ENCODE data around the gene MNAT1.

Gene MNAT1

GRCh38 chr14:60705100-60705499, 29.5 kb upstream of the MNAT1 start:
- H3K4me3 ChIP-seq (ENCODE audit: low read depth, low read length), result no peak overlapping the region
- TF ChIP-seq CTCF (IDR thresholded peaks at IDR 0.05; ENCODE audit: low read depth, low read length, missing control alignments), result no peak
- H3K27me3 ChIP-seq (replicated peaks), result no peaks in the 10 kb centered on the region
- H3K27ac ChIP-seq, result no peak overlapping the region
- H3K36me3 ChIP-seq (replicated peaks), result no peaks in the 10 kb centered on the region
- DNase-seq, result no peak
- in situ Hi-C loops (cut with HindIII; ENCODE audit: low pct_ligation_motif_present, low sequenced_read_pairs), result no loop called here

GRCh38 chr14:60707858-60708257, 26.7 kb upstream of the MNAT1 start:
- H3K27me3 ChIP-seq (replicated peaks), result no peaks in the 10 kb centered on the region
- in situ Hi-C loops (cut with HindIII; ENCODE audit: low pct_ligation_motif_present, low sequenced_read_pairs), result no loop called here
- H3K4me3 ChIP-seq (ENCODE audit: low read depth, low read length), result no peak overlapping the region
- H3K36me3 ChIP-seq (replicated peaks), result peaks cover 2% of the 10 kb centered on the region
- DNase-seq, result no peak
- no peak for TF ChIP-seq CTCF (IDR thresholded peaks at IDR 0.05; ENCODE audit: low read depth, low read length, missing control alignments)
- no peak overlapping the region for H3K27ac ChIP-seq

GRCh38 chr14:60710494-60710893, 24.1 kb upstream of the MNAT1 start:
- no peak for TF ChIP-seq CTCF (IDR thresholded peaks at IDR 0.05; ENCODE audit: low read depth, low read length, missing control alignments)
- no peaks in the 10 kb centered on the region for H3K27me3 ChIP-seq (replicated peaks)
- no peak for DNase-seq
- no peak overlapping the region for H3K27ac ChIP-seq
- no peak overlapping the region for H3K4me3 ChIP-seq (ENCODE audit: low read depth, low read length)
- in situ Hi-C loops (cut with HindIII; ENCODE audit: low pct_ligation_motif_present, low sequenced_read_pairs), result no loop called here
- H3K36me3 ChIP-seq (replicated peaks), result peaks cover 10% of the 10 kb centered on the region

- no peak overlapping the region for H3K27ac ChIP-seq
- H3K36me3 ChIP-seq (replicated peaks), result peaks cover 10% of the 10 kb centered on the region
- DNase-seq, result no peak
- H3K4me3 ChIP-seq (ENCODE audit: low read depth, low read length), result no peak overlapping the region
- no peak for TF ChIP-seq CTCF (IDR thresholded peaks at IDR 0.05; ENCODE audit: low read depth, low read length, missing control alignments)
- in situ Hi-C loops (cut with HindIII; ENCODE audit: low pct_ligation_motif_present, low sequenced_read_pairs), result no loop called here
- no peaks in the 10 kb centered on the region for H3K27me3 ChIP-seq (replicated peaks)
Observed at GRCh38 chr14:60713513-60713912, 21.0 kb upstream of the MNAT1 start.

- TF ChIP-seq CTCF (IDR thresholded peaks at IDR 0.05; ENCODE audit: low read depth, low read length, missing control alignments), result no peak
- peaks cover 9% of the 10 kb centered on the region for H3K36me3 ChIP-seq (replicated peaks)
- no peaks in the 10 kb centered on the region for H3K27me3 ChIP-seq (replicated peaks)
- no peak overlapping the region for H3K27ac ChIP-seq
- no peak for DNase-seq
- in situ Hi-C loops (cut with HindIII; ENCODE audit: low pct_ligation_motif_present, low sequenced_read_pairs), result no loop called here
- H3K4me3 ChIP-seq (ENCODE audit: low read depth, low read length), result no peak overlapping the region
Observed at GRCh38 chr14:60720391-60720790, 14.2 kb upstream of the MNAT1 start.

GRCh38 chr14:60720962-60721325, 13.6 kb upstream of the MNAT1 start:
- DNase-seq, result no peak
- no peaks in the 10 kb centered on the region for H3K27me3 ChIP-seq (replicated peaks)
- in situ Hi-C loops (cut with HindIII; ENCODE audit: low pct_ligation_motif_present, low sequenced_read_pairs), result no loop called here
- H3K4me3 ChIP-seq (ENCODE audit: low read depth, low read length), result peak overlapping the region; percentile 92
- no peak for TF ChIP-seq CTCF (IDR thresholded peaks at IDR 0.05; ENCODE audit: low read depth, low read length, missing control alignments)
- peaks cover 9% of the 10 kb centered on the region for H3K36me3 ChIP-seq (replicated peaks)
- H3K27ac ChIP-seq, result no peak overlapping the region

All from brain microvascular endothelial cell (primary cell).